Chondrocyte (in vitro differentiated cells): ENCODE data around the gene ADARB1. TPM values are rescaled to one million over a fixed set of nuclear protein-coding genes. Genes with fewer than 3 reads are reported as not detected.

ENCODE experiments used
- DNase-seq: peaks from one replicate; pipeline ENCODE4 v3.0.0; 2021; ENCODE audit warnings: mixed read lengths, low spot score
- H3K27ac Mint-ChIP-seq: one replicate; pipeline ENCODE4 v1.8.0; 2021; ENCODE audit warnings: mild to moderate bottlenecking, moderate library complexity, mixed read lengths; ENCODE audit not compliant: unreplicated experiment
- H3K27me3 Mint-ChIP-seq: 2 replicates; pipeline ENCODE4 v1.8.0; 2021; ENCODE audit warnings: low read depth, mixed read lengths
- H3K36me3 Mint-ChIP-seq: 2 replicates; pipeline ENCODE4 v1.8.0; 2021; ENCODE audit warnings: low read depth, mixed read lengths
- H3K4me1 Mint-ChIP-seq: 2 replicates; pipeline ENCODE4 v1.8.0; 2021; ENCODE audit warnings: low read depth, mild to moderate bottlenecking, mixed read lengths
- H3K4me3 Mint-ChIP-seq: one replicate; pipeline ENCODE4 v1.8.0; 2021; ENCODE audit warnings: mild to moderate bottlenecking, moderate library complexity, mixed read lengths; ENCODE audit not compliant: unreplicated experiment
- H3K9me3 Mint-ChIP-seq: 2 replicates; pipeline ENCODE4 v1.8.0; 2021; ENCODE audit warnings: low read depth, mixed read lengths
- CTCF ChIP-seq: fragments of 200-600 bp; sonication (generic); IDR thresholded peaks from 2 replicates; pipeline ENCODE4 v1.5.0; 2021; ENCODE audit warnings: antibody characterized with exemption, mild to moderate bottlenecking, moderate library complexity
- total RNA-seq: library from RNA; stranded (reverse); gene quantifications from 3 replicates; pipeline ENCODE4 v1.2.1, GENCODE V29; 2021

ADARB1 gene
- total RNA-seq, 1 donor from 2014 or later = 92.8 TPM

GRCh38 chr21:45084881-45085536 lies 10.6 kb downstream of the ADARB1 start:
- no peak for TF ChIP-seq CTCF
- no peak overlapping the region for H3K4me3 Mint-ChIP-seq
- no peak overlapping the region for H3K27ac Mint-ChIP-seq
- no peaks in the 10 kb centered on the region for H3K9me3 Mint-ChIP-seq
- no peaks in the 10 kb centered on the region for H3K27me3 Mint-ChIP-seq
- H3K36me3 Mint-ChIP-seq = peaks cover 17% of the 10 kb centered on the region
- DNase-seq = no peak
- H3K4me1 Mint-ChIP-seq = peaks cover 21% of the 10 kb centered on the region

GRCh38 chr21:45085700-45086099 lies 11.3 kb downstream of the ADARB1 start:
- Mint-ChIP-seq H3K9me3 (no peaks in the 10 kb centered on the region), H3K4me1 (peaks cover 19% of the 10 kb centered on the region), H3K36me3 (peaks cover 16% of the 10 kb centered on the region), H3K27me3 (no peaks in the 10 kb centered on the region), H3K27ac (no peak overlapping the region), H3K4me3 (no peak overlapping the region)
- TF ChIP-seq CTCF = no peak
- no peak for DNase-seq

GRCh38 chr21:45086337-45086958 lies 12.1 kb downstream of the ADARB1 start:
- Mint-ChIP-seq H3K27me3 (no peaks in the 10 kb centered on the region), H3K27ac (no peak overlapping the region), H3K4me1 (peaks cover 19% of the 10 kb centered on the region), H3K4me3 (no peak overlapping the region), H3K36me3 (peaks cover 15% of the 10 kb centered on the region), H3K9me3 (no peaks in the 10 kb centered on the region)
- DNase-seq = no peak
- TF ChIP-seq CTCF = no peak

GRCh38 chr21:45087022-45087823 lies 12.8 kb downstream of the ADARB1 start:
- peaks cover 16% of the 10 kb centered on the region for H3K4me1 Mint-ChIP-seq
- no peak for DNase-seq

More at GRCh38 chr21:45087022-45087823, 12.8 kb downstream of the ADARB1 start:
- Mint-ChIP-seq H3K36me3 (peaks cover 10% of the 10 kb centered on the region), H3K4me3 (no peak overlapping the region), H3K27ac (no peak overlapping the region), H3K9me3 (no peaks in the 10 kb centered on the region), H3K27me3 (no peaks in the 10 kb centered on the region)
- TF ChIP-seq CTCF = no peak
